SU-DHL-6 (cell line): ENCODE results near the gene SCN9A.

Experiments used
- CTCF ChIP-seq: fragments of 200-600 bp; sonication (generic); IDR thresholded peaks from one replicate; pipeline ENCODE4 v1.5.1; 2017; ENCODE audit warnings: antibody characterized with exemption, mild to moderate bottlenecking, low read length, moderate library complexity; ENCODE audit not compliant: insufficient read depth, poor library complexity, severe bottlenecking
- EZH2phosphoT487 ChIP-seq: fragments of 200-600 bp; sonication (generic), shearing (Covaris generic); conservative IDR thresholded peaks from 2 replicates; pipeline ENCODE4 v1.6.1; 2018; ENCODE audit warnings: mild to moderate bottlenecking, antibody characterized with exemption, low read length, moderate library complexity, mixed read lengths

- TF ChIP-seq CTCF, result no peak
- no peak for TF ChIP-seq EZH2phosphoT487
These were observed 18.4 kb downstream of the SCN9A start for GRCh38 chr2:166357068-166357949.
